ENCODE measurements around the gene ILF3.

ILF3 gene

DNA sequence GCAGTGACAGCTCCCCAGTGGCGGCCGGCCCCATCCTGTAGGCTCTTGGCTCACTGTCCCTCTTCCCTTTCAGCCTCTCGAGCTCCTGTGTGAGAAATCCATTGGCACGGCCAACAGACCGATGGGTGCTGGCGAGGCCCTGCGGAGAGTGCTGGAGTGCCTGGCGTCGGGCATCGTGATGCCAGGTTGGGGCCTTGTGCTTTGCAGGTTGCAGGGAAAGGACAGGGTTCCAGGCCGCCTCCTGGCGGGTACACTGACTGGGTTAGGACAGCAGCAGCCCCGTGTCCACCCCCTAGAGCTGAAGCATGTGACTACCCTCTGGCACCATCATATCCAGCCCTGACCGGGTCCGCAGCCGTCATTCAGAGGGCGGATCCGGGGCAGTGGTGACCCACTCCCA is 25.6 kb downstream of the ILF3 start:
- DNase-seq, result no peak

DNA sequence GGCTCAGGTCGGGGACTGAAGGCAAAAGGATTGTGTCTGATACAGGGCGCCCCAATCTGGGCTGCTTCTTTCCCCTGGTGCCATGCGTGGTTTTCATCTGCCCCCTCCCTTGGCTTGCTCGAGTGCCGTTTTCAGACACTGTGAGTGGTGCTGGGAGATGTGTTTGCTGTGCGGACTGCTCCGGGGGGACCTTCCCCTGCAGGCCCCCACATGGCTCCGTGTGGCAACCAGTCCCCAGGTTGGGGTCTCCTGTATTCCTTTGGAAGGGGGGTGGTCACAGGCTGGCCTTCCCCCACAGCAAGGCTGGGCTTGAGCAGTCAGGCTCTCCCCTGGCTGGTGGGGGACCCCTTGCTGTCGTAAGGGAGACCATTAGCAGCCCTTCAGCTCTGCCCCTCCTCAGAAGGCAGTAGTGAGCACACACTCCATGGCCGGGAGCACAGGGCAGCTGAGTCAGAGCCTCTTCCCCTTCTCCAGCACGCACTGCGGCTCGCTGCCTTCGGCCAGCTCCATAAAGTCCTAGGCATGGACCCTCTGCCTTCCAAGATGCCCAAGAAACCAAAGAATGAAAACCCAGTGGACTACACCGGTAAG is 26.5 kb downstream of the ILF3 start:
- no peak for DNase-seq

DNA sequence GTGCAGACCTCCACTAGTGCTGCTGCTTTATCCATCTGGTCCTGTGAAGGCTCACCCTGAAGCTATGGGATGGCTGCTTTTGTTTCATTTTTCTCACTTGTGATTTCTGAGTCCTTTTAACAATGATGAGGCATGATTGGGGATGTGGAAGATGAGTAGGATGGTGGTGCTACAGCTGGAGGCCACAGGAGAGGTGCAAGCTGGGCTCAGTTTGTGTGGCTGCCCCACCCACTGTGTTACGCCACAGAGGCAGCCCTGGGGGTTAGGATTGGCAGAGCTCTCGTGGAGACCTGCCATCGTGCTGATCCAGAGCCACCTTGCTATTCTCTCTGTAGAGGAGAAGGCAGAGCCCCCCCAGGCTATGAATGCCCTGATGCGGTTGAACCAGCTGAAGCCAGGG is 27.5 kb downstream of the ILF3 start:
- DNase-seq, result no peak

DNA sequence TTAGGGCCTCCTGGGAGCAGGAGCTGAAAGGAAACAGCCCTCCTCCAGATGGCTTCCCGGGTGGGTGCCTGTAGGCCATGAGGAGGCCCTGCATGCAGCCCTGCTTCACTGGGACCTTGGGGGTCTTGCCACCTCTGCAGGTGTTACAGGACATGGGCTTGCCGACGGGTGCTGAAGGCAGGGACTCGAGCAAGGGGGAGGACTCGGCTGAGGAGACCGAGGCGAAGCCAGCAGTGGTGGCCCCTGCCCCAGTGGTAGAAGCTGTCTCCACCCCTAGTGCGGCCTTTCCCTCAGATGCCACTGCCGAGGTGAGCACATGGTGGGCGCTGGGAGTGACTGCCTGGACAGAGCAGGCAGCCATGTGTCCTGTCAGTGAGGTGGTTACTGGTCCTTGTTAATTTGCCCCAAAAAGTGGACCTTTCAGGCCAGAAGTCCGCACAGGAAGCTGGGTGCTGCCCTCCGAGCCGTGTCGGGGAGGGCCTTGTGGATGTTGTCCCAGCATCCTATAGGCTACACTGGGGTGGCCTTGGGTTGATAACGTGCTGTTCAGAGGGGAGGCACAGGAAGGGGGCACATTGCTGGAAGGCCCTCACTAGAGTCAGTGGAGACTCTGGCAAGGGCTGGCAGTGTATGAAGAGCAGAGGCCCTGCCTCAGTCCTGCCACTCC is 28.4 kb downstream of the ILF3 start:
- DNase-seq, result no peak

DNA sequence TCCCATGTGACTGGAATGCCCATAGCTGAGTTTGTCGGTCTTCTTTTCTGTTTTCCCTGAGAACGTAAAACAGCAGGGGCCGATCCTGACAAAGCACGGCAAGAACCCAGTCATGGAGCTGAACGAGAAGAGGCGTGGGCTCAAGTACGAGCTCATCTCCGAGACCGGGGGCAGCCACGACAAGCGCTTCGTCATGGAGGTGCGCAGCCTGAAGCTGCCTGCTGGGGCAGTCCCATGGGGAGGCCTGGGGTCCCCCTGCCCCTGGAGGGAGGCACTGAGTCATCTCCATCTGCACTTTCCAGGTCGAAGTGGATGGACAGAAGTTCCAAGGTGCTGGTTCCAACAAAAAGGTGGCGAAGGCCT is 28.9 kb downstream of the ILF3 start:
- DNase-seq, result no peak

DNA sequence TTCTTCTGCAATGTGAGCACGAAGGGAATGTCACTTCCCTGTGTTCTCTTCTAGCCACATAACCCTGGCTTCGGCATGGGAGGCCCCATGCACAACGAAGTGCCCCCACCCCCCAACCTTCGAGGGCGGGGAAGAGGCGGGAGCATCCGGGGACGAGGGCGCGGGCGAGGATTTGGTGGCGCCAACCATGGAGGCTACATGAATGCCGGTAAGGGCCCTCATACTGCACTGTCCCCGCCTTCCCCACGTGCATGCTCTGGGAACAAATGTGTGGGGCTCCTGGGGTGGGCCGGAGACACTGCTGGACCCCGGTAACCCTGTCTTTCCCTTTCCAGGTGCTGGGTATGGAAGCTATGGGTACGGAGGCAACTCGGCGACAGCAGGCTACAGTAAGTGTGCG is 29.4 kb downstream of the ILF3 start:
- DNase-seq, result no peak

DNA sequence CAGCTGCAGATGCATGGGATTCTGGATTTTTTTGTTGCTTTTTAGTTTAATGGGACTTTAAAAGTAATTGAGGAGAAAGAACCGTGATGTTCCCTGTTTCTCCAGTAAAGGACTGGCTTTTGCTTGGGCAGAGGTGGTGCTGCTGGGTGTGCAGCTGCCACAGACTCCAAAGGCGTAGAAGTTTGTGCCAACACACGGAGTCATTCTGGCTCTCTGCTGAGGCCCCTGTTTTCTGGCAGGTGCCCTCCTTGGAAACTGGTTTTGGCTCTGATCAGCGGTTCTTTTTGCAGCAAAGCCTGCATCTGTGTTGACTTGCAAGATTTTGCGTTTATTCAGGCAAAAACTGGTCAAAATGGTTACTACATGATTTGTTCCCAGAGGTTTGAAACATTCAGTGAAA is 31.1 kb downstream of the ILF3 start:
- no peak for DNase-seq

DNA sequence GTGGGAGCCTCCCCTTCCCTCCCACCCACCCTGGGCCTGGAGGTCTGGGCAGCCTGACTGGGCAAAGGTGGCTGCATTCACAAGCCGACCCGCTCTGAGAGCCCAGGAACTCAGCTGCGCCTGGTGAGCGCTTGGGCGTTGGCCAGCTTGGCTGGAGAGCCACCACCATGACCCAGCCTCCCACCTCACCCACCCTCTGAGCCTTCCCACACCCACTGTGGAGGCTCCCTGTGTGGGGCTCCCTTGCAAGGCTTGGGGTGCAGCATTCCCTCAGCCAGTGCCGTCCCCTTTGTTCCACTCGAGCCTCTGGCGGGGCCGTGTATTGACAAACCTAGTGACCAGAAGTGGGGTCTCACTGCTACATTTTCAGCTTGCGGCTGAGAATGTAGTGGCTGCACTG is 32.0 kb downstream of the ILF3 start:
- DNase-seq, result no peak

DNA sequence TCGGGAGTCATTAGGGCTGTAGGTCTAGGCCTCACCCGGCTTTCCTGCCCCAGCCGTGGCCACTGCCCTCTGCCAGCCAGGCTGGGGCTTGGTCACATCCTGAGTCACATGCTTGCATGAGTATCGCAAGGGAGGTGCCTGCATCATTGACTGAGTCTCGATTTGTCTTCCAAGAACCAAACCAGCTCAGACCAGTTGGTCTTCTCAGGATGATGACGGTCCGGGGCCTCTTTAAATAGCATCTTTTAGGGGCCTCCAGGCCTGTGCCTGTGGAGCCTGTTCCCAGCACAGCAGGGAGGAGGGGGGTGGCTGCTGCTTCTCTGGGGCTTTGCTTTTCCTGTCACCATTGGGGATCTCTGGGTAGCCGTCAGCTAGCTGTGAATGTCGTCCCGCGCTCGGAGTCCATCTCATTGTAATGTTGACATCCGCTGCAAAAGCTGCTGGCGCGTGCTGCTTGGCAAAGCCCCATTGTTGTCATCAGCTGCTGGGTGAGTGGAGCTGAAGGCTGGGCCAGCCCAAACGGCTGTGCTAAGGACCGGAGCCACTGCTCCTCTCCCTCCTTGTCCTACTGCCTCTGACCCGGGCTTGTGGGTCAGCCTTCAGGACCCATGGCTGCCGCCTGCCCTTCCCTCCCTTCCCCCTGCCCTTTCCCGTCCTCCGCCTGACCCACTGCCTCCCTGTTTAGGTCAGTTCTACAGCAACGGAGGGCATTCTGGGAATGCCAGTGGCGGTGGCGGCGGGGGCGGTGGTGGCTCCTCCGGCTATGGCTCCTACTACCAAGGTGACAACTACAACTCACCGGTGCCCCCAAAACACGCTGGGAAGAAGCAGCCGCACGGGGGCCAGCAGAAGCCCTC is 32.7 kb downstream of the ILF3 start:
- no peak for DNase-seq

DNA sequence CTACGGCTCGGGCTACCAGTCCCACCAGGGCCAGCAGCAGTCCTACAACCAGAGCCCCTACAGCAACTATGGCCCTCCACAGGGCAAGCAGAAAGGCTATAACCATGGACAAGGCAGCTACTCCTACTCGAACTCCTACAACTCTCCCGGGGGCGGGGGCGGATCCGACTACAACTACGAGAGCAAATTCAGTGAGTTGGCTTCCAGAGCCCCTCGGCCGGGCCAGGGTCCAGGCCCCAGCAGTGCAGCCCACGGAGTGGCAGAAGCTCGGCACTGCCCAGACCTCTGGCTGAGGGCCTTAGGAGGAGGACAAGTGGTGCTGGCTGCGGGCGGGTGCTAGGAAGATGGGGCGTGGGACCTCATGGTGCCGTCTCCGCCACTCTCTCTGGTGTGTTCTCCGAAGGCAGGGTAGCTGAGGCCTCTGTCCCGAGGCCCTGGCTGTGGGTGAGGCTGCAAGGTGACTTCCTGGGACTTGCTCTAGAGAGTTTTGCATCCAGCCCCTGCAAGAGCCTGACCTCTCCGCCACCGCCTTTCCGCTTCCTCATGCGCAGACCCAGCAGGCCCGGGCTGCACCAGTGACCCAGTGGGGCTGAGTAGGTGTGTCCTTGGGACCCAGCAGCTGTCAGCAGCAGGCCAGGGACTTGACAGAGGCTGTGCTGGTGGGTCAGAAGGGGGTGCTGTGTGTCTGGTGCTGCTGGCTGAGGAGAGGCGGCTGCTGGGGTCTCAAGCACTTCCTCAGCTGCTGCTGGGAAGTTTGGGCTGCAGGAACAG is 33.6 kb downstream of the ILF3 start:
- no peak for DNase-seq

DNA sequence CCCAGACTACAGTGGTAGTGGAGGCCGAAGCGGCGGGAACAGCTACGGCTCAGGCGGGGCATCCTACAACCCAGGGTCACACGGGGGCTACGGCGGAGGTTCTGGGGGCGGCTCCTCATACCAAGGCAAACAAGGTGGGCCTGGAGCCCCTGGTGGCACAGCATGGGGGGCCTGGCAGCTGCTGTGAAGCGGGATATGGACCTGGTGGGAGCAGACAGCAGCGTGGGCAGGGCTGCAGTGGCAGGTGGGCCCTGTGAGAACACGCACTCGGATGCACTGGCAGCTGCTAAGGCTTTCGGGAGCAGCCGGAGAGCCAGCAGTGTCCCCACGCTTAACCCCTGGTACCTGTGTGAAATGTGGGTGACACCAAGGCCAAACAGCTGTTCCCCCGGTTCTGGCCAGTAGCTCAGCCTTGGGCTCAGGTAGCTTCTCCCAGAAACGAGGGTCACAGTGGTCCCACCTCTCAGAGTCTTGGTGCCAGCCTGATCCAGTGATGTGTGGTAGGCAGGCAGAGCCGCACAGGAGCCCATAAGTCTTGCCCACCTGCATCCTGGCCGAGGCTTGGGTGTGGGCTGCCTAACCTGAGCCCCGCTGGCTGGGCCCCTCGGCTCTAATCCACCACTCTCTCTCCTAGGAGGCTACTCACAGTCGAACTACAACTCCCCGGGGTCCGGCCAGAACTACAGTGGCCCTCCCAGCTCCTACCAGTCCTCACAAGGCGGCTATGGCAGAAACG is 34.6 kb downstream of the ILF3 start:
- no peak for DNase-seq

DNA sequence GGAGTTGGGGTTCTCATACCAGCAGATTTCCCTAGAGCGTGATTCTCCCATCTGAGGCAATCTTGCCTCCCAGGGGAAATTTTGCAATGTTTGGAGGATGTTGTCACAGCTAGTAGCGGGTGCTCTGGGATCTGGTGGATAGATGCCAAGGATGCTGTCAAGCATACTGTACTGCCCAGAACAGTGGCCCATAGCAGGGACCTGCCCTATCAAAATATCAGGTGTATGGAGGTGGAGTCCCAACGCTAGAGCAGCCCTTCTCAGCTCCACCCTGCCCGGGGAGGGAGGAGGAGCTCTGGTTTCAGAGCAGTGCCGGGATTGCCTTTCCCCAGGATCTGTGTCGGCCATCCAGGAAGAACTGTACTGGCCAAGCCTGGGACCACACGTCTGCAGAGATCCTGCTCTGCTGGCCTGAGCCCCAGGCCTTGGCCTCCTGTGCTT is 36.2 kb downstream of the ILF3 start:
- no peak for DNase-seq

DNA sequence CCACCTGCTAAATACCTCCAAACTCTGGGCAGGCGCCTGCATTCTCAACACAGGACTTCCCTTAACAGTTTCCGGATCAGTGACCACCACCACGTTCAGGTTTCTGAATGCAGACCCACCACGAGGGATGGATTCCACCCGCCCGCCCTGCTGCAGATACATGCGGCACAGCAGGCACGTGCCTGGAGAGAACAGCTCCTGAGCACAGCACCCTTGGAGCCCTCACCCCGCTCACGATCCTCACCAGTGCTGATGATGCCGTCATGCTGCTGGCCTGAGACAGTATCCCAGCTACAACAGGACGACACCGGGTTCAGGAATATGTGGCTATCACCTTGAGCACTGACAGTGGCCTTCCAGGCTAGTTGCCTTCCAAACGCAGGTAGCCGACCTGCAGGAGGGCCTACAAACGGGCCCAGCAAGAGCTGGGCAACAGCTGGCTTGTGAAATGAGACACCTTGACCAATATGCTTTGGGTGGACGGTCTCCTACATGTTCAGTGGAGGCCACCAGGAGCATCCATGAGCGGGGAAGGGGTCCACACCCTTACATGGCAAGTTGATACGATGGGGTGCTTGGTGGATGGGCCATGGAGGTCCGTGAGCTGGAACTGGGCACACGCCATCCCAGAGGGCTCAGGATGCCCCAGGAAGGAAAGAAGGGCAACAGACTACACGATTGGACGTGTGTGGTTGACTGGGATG is 37.2 kb downstream of the ILF3 start:
- no peak for DNase-seq

DNA sequence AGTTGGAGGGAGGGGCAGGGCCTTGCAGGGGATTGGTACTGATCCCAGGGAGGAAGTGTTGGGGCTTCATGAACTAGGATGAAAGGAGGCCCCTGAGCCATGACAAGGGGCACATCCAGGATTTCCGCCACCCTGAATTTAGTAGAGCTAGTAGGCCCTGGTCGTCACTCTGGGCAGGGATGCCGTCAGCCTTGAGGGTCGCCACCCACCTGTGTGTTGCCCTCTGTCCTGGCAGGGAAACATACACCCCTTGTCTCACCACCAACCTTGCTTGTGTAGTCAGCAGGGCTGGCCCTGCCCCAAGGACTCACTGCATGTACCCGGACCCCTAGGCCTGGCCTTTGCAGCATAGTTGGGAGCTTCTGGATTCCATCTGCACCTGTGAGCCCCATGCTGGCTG is 37.7 kb downstream of the ILF3 start:
- DNase-seq, result no peak

DNA sequence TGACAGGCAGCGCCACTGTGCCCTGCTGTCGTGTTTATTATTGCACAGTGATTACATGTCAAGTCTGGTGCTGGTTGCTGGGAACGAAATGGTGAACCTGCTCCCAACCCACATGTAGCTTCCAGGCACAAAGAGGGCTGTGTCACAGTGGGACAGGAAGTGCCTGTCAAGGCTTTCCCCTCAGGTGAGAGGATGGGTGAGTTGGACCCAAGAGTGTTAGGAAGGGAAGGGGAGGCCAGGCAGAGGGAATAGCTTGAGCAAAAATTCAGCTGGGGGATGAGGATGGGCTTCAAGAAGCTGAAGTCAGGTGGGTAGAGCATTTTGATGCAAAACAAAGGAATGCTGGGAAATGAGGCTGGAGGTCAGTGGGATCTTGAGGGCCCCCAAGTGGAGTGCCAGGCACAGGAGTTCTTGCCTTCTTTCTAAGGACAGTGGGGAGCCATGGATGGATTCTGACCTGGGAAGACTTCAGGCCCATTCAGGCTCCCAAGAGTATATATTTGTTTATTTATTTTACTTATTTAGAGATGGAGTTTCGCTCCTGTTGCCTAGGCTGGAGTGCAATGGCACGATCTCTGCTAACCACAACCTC is 38.6 kb downstream of the ILF3 start:
- DNase-seq, result no peak

DNA sequence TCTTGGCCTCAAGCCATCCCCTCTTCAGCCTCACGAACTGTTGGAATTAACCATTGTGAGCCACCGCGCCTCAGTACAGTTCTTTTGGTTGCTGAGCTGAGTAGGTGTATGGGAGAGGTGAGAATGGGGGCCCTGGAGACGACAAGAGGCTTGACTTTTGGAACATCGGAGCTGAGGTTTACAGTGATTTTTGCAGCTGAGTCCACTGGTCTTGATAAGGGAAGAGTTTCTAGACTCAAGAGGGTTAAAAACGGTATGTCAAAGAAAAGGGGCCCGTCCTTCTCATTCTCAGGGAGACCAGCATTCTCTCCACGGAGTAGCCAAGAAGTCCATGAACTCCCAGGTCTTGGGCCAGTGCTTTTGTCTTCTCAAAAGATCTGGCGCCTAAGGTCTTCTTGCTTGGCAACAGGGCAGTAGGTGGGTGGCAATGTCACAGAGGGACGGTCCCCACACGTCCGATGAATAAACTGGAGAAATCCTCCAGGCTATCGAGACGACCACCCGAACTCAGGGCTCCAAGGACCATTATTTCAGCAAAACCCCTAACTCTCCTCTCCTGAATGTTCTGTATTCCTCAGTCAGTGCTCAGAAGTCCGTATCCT is 40.7 kb downstream of the ILF3 start:
- DNase-seq, result no peak

DNA sequence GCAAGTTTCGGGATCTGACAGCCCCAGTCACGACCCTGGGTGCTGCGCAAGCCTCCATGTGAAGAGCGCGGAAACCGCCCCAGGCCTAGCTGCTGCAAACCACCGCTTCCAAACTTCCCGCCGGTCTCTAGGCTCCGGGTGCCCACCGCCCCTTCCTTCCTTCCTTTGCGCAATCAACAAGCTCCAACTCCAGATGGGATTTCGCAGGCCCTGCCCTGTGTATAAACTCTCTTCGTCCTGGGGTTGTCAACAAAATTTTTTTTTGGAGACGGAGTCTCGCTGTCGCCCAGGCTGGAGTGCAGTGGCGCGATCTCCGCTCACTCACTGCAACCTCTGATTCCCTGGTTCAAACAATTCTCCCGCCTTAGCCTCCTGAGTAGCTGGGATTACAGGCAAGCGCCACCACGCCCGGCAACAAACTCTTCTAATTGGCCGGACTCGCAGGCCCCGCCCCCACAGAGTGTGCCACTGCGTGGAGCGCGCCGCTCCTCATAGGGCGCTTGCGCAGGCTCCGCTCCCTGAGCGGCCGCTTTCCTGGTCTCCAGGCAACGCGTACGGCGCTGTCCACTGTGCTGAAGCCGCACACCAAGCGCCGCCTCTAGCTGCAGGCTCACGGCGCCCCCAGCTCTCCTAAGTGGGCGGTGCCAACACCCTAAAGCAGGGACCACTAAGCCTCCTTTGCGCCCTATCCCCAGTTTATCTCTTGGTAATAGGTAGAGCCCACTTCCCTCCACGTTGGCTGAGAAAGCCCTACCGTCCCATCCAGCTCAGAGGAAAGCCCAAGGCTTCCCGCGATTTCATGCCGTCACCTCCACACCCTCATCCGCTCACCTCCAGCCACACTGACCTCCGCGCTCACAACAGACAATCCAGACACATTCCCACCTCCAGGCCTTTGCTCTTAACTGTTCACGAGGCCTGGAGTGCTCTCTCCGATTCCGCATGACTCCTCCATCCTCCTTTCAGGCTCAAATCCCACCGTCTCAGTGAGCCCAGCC is 41.6 kb downstream of the ILF3 start:
- DNase-seq, result peak; percentile 94

DNA sequence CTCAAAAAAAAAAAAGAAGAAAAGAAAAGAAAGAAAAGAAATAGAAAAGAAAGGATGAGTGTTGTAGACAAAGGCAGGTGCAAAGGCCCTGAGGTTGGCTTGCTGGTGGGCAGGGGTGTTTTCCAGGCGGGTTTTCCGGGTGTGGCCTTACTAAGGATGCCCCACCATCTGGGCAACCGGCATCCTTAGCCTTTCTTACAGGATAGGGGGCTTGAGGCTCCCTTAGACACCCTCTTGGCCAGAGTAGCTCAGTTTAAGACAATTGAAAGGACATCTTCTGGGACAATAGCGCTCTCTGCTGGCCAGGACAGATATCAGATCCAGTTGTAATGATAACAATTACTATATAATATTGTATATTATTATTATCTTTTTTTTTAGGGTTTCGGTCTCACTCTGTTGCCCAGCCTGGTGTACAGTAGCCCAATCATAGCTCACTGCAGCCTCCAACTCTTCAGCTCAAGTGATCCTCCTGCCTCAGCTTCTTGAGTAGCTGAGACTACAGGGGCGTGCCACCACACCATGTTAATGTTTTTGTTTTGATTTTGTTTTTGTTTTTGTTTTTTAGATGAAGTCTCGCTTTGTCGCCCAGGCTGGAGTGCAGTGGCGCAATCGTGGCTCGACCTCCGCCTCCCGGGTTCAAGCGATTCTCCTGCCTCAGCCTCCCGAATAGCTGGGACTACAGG is 45.6 kb downstream of the ILF3 start:
- DNase-seq, result peak; percentile 79

DNA sequence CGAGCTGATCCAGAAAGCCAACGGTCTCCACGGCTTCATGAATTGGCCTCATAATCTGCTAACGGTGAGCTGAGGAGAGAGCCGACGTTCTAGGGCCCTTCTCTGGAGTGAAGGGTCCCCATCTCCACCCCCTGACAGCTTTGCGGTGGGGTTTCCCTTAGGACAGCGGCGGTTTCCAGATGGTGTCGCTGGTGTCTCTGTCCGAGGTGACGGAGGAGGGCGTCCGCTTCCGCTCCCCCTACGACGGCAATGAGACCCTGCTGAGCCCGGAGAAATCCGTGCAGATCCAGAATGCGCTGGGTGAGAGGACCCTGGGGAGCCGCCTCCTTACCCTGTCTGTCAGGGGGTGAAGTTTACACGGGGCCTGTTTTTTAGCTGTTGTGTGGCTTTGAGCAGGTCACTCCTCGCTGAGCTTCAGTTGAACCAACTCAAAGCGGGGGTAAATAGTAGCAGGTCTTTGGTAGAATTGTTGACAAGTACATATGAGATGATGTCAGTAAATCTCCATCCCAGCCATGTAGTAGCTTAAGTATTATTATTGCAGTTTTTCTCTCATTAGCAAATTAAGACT is 47.9 kb downstream of the ILF3 start:
- DNase-seq, result peak; percentile 45
